Activated T-cell treated with anti-CD3 and anti-CD28 coated beads, Interleukin-2, amount 50 U/mL, for 48 hours (primary cell): ENCODE data around the gene PMIS2.
"Not testable (repeated sequence)": the region's sequence is repeated elsewhere in the genome, so short reads cannot be mapped to it uniquely, and the experiment has no call there.

Source experiments
- DNase-seq, 2 experiments: peaks; one replicate each; pipeline ENCODE4 v3.0.0-alpha.2; 2020

PMIS2 gene

DNA sequence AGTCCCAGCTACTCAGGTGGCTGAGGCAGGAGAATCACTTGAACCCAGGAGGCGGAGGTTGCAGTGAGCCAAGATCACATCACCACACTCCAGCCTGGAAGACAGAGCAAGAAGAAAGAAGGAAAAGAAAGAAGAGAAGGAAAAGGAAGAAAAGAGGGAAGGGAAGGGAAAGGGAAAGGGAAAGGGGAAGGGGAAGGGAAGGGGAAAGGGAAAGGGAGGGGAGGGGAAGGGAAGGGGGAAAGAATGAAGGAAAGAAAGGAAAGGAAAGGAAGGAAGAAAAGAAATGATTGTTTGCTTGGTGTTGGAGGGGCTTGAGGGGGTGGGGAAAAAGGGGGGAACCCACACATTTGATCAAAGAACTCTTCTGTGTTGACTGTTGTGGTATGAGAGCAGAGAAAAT lies 10.0 kb downstream of the PMIS2 start:
- DNase-seq: no peak

DNA sequence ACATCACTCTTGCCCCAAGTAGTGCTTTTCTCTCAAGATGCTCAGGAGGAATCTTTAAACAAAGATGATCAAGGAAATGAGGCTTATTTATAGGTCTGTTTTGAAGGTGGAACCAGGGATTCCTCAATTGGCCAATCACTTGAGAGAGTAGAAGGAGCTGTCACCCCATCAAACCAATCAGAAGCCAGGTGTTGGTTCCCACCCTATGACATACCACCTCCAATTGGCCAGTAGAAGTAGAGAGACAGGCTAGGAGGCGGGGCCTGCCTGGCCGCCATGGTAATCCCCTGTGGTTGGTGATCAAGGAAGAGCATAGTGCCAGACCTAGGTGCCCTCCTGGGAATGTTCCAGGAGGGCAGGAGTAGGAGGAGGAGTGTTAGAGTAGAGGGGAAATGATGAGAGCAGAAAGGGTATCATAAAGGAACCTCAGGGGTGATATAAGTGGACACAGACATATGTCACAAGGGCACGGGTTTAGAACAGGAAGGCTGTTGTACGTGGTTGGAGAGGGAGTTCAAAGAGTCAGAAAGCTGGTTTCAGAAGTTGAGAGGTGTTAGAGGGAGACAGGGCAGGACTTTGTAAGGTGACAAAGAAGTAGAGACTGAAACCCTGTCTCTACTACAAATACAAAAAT lies 10.5 kb downstream of the PMIS2 start:
- DNase-seq: peak; percentile 38 to 54

DNA sequence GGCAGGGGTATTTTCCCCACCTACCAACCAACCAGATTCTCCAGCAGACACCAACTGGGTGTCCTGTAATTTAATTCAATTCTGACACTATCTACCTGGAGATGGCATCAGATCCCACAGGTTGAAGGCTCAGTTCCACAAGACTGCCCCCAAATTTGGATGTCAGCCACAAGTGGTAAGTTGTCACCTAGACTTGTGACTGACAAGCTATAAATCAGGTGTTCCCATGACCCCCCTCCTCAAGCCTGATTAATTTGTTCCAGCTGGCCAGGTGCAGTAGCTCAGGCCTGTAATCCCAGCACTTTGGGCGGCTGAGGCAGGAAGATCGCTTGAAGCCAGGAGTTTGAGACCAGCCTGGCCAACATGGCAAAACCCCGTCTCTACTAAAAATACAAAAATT lies 16.0 kb downstream of the PMIS2 start:
- no peak for DNase-seq

DNA sequence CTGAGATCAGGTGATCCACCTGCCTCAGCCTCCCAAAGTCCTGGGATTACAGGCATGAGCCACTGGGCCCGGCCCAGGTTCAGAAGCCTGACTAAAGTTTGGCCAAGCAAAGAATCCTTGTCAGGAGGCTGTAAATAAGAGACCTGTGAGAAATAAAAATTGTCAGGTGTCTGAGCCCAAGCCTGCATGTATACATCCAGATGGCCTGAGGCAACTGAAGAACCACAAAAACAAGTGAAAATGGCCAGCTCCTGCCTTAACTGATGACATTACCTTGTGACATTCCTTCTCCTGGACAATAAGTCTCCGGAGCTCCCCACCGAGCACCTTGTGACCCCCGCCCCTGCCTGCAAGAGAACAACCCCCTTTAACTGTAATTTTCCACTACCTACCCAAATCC lies 18.5 kb downstream of the PMIS2 start:
- not testable (repeated sequence) for DNase-seq

DNA sequence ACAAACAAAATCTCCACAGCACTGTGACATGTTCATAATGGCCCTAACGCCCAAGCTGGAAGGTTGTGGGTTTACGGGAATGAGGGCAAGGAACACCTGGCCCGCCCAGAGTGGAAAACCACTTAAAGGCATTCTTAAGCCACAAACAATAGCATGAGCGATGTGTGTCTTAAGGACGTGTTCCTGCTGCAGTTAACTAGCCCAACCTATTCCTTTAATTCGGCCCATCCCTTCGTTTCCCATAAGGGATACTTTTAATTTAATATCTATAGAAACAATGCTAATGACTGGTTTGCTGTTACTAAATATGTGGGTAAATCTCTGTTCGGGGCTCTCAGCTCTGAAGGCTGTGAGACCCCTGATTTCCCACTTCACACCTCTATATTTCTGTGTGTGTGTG lies 21.2 kb downstream of the PMIS2 start:
- not testable (repeated sequence) for DNase-seq

DNA sequence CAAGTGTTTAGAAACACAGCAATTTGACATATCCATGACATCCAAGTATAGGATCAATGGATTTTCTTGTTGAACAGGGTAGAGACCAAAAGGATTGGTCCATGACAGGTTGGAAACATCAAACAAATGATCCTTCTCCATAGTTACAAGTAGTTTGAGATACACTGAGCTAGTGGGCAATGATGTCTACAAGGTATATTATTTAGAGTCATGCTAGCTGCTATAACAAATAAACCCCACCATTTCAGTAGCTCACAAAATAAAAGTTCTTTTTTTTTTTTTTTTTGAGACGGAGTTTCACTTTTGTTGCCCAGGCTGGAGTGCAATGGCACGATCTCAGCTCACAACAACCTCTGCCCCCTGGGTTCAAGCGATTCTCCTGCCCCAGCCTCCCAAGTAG lies 21.7 kb downstream of the PMIS2 start:
- no peak for DNase-seq

DNA sequence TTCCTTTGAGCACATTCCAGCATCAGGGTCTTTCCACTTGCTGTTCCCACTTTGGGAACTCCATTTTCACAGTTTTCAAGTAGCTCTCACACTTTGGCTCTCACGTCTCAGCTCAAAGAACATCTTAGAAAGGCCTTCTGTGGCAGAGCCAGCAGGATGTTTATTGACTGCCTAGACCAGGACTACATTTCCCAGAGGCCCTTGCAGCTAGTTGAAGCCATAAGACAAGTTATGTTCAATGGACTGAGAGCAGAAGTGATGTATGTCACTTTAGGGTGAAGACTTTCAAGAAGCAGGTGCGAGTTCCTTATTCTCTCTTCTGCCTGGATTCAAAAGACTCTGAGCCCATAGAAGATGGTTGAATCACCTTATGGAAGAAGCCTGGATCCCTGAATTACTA lies 22.3 kb downstream of the PMIS2 start:
- DNase-seq: no peak

DNA sequence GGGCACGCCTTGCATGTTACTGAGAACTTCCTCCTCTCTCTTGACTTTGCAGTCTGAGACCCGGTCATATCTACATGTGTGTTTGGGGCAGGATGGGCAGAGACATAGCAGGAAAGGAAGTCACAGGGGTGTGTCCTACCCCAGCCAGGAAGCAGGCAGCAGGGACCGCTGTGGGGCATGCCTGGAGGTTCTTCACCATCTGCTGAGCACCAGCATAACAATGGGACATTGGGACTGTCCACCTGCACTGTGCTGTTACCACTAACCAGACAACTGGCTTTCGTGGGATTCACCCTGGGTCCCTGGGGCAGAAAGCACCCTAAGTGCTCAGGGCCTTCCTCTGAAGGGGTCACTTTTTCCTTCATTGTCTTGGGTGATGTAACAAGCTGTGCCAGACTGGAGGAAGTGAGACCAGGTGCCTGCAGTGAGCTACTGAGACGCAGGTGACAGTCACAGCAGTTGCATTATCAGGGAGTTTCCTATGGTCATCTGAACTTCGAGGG lies 23.9 kb downstream of the PMIS2 start:
- DNase-seq: peak in 1 of 2 experiments; percentile 35

DNA sequence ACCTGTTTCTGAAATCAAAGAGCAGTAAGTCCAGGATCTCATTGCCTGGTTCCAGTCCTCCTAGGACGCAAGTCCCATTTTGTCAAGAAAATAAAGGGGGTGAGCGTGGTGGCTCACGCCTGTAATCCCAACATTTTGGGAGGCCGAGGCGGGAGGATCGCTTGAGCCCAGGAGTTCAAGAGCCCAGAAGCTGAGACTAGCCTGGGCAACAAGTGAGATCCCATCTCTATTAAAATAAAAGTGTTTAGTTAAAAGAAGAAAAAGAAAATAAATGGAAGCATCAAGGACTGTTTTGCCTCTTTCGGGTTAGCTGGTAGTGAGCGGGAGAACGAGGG lies 26.2 kb downstream of the PMIS2 start:
- peak in 1 of 2 experiments; percentile 25 for DNase-seq

DNA sequence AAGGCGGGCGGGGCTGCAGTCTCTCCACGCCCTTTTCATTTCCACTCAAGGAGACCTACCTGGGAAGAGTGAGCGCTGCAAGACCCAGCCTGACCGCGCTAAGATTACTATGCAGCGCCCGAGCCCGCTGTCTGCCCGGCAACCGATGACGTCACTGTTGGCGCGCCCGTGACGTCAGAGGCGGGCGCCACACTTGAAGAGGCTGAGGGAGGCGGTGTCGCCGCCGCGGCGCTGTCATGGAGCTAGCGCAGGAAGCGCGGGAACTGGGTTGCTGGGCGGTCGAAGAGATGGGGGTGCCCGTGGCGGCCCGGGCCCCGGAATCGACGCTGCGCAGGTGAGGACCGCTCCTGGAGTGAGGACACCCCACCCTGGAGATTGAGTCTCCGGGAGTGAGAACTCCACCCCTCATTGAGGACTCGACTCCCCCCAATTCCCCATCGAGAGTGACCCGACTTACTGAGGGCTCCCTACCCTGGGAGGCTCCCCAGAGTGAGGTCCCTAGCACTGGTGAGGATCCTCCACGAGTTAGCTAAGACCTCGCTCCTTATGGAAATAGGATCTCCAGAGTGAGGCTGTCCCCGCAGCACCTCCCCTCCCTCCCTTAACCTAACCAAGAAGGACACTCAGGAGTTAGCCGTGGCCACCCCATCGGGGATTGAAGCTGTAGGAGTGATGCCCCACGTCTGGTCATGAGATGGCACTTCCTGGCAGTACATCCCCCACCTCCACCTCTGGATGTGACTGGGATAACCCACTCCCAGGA lies 26.8 kb downstream of the PMIS2 start, which contains the start of gene HAUS5:
HAUS5 (plus strand) TSS at position 177 of the 763 bp plus-strand sequence; CDS start at position 237, 60 bp downstream.
- peak; percentile 98 to 99 for DNase-seq

DNA sequence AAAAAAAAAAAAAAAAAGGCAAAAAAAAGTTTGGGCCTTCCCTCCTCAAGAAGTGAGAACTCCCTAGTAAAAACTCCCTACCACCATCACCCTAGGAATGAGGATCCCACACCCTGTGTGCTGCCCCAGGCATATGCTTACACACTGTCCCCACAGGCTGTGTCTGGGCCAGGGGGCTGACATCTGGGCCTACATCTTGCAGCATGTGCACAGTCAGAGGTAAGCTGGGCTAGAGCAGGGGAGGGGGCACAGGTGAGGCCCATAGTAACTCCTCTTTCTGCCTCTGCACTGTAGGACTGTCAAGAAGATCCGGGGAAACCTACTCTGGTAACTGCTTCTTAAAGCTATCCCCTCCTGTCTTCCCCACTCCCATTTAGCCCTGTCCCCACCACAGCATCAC lies 27.6 kb downstream of the PMIS2 start:
- no peak for DNase-seq

DNA sequence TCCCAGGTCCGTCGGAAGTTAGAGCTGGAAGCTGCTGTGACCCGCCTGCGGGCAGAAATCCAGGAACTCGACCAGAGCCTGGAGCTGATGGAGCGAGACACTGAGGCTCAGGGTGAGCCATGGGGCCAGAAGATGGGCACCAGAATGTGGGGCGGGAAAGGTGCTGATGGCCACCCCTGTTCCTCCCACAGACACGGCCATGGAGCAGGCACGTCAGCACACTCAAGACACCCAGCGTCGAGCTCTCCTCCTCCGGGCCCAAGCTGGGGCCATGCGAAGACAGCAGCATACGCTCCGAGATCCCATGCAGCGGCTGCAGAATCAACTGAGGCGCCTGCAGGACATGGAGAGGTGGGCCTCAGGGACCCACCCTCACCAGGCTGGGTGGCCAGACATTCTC lies 29.1 kb downstream of the PMIS2 start:
- no peak for DNase-seq

DNA sequence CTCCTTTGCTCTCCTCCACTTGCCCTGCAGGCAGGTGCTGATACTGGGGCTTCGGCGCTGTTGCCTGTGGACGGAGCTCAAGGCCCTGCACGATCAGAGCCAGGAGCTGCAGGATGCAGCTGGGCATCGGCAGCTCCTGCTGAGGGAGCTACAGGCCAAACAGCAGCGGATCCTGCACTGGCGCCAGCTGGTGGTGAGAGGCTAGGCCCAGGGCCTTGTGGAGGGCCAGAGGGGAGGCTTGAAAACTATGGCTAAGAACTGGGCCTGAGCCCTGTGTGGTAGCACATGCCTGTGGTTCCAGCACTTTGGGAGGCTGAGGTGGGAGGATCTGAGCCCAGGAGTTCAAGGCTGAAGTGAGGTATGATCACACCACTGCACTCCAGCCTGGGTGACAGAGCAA lies 32.9 kb downstream of the PMIS2 start:
- no peak for DNase-seq

DNA sequence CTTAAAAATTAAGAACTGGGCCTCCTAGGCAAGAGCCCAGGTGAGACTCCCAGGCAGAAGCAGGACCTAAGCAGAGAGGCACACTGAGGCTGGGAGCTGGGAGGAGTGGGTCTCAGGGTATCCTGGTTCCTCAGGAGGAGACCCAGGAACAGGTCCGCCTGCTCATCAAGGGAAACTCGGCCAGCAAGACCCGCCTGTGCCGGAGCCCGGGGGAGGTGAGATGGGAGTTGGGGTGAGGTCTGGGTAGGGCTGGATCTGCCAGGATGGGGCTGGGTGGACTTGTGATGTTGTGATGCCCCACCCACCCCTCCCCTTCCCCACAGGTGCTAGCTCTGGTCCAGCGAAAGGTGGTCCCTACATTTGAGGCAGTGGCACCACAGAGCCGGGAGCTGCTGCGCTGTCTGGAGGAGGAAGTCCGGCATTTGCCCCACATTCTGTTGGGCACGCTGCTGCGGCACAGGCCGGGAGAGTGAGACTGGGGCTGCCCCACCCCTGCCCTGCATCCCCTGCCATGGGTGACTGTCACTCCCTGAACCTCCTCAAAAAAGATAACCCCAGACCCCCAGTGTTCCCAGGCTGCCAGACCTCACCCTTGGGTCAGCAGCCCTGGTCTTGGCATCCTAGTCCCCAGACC lies 33.4 kb downstream of the PMIS2 start:
- no peak for DNase-seq

DNA sequence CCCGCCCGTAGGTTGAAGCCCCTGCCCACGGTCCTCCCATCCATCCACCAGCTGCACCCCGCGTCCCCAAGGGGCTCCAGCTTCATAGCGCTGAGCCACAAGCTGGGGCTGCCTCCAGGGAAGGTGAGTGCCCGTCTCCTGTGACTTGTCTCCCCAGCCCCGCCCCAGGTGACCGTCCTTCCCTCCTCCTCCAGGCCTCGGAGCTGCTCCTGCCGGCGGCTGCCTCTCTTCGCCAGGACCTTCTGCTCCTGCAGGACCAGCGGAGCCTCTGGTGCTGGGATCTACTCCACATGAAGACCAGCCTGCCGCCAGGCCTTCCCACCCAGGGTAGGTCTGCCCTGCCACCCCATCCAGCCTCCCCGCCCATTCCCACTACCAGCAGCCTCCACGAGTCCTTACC lies 34.0 kb downstream of the PMIS2 start:
- DNase-seq: no peak

DNA sequence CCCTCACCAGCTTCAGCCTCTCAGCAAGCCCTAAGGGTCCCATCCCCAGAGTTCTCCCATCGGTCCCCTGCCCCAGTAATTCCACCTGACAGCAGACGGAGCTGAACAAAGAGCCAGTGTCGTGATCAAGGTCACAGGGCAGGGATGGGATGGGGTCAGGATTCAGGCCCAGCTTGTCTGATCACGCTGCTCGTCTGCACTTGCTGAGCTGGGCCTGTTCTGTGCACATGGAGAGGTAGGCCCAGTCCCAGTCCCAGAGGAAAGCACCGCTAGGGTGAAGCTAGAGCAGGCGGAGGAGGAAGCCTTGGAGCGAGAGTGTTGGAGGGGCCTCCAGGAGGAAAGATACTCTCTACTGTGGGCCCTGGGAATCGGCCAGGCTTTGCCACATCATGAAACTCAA lies 35.7 kb downstream of the PMIS2 start:
- no peak for DNase-seq

DNA sequence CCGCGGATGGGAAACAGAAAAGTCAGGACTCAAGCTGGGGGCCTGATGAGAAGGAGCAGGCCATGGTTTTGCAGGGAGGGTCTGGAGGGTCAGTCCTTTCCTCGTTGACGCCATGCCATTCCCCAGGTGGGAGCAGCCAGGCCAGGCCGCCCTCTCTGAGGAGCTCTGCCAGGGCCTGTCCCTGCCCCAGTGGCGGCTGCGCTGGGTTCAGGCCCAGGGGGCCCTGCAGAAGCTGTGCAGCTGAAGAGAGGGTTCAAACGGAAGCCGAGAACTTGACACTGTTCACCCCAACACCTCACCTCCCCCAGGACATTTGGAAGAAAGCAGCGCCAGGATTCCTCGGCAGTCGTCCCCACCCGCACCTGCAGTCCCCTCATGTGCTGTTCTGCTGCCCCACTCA lies 36.8 kb downstream of the PMIS2 start:
- DNase-seq: no peak

DNA sequence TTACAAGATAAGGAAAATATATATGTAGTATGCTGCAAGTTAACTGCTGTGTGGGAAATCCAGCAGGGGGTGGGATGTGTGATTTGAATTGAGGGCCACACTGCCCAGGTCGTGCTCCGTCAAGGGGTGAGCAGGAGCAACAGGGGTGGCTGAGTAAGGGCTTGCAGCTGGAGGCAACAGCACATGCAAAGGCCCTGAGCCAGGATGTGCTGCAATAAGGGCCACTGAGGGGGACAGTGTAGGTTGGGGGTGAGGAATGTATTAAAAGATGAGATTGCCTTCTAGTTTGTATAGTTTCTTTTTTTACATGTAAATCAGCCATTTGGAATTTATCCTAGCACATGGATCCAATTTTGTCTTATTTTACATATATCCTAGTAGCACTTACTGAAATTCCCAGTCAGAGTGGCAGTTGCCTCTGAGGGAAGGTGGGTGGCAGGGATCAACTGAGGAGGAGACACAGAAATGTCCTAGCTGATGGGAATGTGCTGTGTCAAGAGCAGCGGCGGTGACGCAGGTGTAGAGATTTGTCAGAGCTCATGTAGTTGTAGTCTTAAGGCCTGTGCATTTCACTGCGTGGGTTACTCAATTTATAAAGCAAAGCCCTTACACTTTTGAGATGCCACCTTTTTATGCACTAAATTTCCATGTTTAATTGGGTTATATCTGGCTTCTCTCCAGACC lies 37.5 kb downstream of the PMIS2 start:
- DNase-seq: no peak

DNA sequence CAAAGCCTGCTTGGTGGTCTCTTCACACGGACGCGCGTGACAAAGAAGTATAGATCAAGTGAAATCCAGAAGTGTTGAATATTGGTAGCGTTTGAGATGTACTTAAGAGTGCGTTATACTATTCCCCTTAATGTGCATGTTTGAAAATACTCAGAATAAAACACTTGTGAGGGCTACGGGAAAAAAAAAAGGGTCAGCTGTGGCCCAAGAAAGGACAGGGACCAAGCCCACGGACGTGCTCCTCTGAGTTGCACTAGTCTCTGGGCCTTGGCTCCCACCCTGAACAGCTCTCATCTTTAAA lies 42.2 kb downstream of the PMIS2 start:
- no peak for DNase-seq

DNA sequence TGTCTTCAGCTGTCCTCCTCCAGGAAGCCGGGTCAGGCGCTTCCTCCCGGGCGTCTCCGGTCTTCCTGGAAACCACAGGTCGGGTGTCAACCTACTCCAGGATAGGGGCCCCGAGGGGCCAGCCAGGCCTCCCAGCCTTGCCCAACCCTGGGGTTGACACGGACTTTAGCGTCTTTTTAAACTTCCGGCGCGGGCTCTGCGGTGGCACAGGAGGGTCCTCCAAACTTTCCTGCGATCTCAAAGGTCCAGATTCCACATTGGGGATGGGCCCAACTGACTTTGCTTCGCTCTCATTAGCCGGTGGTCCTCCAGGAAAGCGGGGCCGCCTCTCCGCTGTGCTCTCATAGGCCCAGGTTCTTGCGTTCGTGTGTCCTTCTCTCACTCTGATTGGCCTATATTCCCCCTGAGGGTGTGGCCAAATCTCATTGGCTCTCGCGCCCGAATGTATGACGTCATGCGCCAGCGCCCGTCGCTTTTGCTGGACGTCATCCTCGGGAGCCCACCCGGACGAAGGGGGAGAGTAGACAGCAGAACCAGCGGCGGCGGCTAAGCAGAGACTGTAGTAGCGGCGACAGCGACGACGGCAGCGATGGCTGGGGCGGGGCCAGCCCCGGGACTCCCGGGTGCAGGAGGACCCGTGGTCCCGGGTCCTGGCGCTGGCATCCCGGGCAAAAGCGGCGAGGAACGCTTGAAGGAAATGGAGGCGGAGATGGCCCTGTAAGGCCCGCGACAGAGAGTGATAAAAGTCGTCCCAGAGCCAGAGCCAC lies 42.8 kb downstream of the PMIS2 start, which contains the start of gene RBM42:
RBM42 (plus strand) TSS at position 472 of the 767 bp plus-strand sequence; CDS start at position 590, 118 bp downstream.
- DNase-seq: peak; percentile 99

DNA sequence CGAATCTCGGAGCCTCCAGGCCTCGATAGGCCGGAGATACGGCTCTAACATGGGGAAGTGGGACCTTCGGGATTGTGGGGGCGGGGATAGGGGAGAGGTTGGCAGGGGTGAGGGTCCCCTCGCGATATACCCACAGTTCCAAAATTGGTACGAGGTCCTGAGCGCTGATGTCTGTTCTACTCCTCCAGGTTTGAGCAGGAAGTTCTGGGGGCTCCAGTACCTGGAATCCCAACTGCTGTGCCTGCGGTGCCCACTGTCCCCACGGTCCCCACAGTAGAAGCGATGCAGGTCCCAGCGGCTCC lies 43.3 kb downstream of the PMIS2 start:
- no peak for DNase-seq

DNA sequence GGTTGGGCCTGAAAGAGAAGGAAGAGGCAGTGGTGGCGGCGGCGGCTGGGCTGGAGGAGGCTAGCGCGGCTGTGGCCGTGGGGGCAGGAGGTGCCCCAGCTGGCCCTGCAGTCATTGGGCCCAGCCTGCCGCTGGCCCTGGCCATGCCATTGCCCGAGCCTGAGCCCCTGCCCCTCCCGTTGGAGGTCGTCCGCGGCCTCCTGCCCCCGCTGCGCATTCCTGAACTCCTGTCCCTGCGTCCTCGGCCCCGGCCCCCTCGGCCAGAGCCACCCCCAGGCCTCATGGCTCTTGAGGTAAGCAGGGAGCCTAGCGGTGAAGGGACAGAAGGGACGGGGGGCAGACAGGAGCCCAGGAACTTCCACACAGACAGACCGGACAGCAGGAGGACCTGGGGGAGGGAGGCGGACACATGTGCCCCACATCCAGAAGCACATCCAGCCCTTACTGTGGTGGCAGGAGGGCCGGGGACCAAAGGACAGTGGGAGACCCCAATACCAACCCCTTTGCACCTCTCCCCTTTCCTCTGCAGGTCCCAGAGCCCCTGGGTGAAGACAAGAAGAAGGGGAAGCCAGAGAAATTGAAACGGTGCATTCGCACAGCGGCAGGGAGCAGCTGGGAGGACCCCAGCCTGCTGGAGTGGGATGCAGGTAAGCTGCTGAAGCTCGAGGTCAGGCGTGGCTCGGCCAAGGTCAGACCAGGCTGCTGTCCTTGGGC lies 47.9 kb downstream of the PMIS2 start:
- no peak for DNase-seq
